Skeletal muscle tissue (tissue), 4 donors: ENCODE measurements around the gene MRPS5. TPM values are rescaled to one million over a fixed set of nuclear protein-coding genes. Genes with fewer than 3 reads are reported as not detected.
"Not testable (repeated sequence)": the region's sequence is repeated elsewhere in the genome, so short reads cannot be mapped to it uniquely, and the experiment has no call there.

Experiments
- H3K27ac ChIP-seq: one replicate; pipeline ENCODE4 v1.7.0; 2013; ENCODE audit warnings: mild to moderate bottlenecking, low read depth, low read length, inconsistent platforms
- H3K27me3 ChIP-seq, 3 donors: one replicate each; pipeline ENCODE4 v1.7.0; 2013; ENCODE audit warnings: low read length in 3 of 3; ENCODE audit not compliant: control insufficient read depth in 3 of 3, insufficient read depth in 3 of 3
- H3K36me3 ChIP-seq, 3 donors: one replicate each; pipeline ENCODE4 v1.7.0; 2013; ENCODE audit warnings: low read length in 3 of 3; ENCODE audit not compliant: control insufficient read depth in 3 of 3, insufficient read depth in 3 of 3
- H3K4me1 ChIP-seq, 3 donors: one replicate each; pipeline ENCODE4 v1.7.0; 2013; ENCODE audit warnings: low read length in 3 of 3, mild to moderate bottlenecking in 3 of 3; ENCODE audit not compliant: control insufficient read depth in 3 of 3, insufficient read depth in 3 of 3
- H3K4me3 ChIP-seq, 3 donors: one replicate each; pipeline ENCODE4 v1.7.0; 2013; ENCODE audit warnings: low read length in 3 of 3
- H3K9ac ChIP-seq, 3 donors: one replicate each; pipeline ENCODE4 v1.7.0; 2013; ENCODE audit warnings: low read length in 3 of 3, mild to moderate bottlenecking in 3 of 3, moderate library complexity in 2 of 3, low read depth in 1 of 3
- H3K9me3 ChIP-seq, 3 donors: one replicate each; pipeline ENCODE4 v1.7.0; 2013; ENCODE audit warnings: low read length in 3 of 3; ENCODE audit not compliant: control insufficient read depth in 3 of 3
- total RNA-seq: library from RNA; depleted of rRNA; stranded (reverse); fragments of >200 nt; gene quantifications from one replicate; pipeline ENCODE4 v1.2.3, GENCODE V29; 2014
- donor health status: Osteomylitis.

Gene MRPS5
- total RNA-seq, 1 donor from 2014 or later: 36.5 TPM

DNA sequence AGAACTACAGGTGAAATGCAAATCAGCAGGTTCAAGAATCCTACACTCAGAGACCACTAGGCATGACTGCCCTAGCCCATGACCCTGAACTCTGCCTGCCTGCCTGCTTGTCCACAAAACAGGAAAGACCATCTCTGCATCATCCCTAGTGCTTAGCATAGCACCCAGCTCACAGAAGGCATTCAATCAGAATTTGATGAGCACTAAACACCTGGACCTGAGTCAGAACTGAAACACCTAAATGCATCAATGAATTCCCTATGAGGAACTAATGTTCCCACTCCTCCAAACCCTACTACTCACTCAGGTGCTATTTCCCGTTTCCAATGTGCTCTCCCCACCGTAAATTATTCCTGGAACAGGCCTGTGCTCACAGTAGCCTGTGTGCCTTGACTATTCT, 21.7 kb downstream of the MRPS5 start:
- H3K9ac ChIP-seq: no peak overlapping the region
- H3K36me3 ChIP-seq: peaks cover 25 to 57% (median 38%) of the 10 kb centered on the region in 3 donors
- no peaks in the 10 kb centered on the region for H3K9me3 ChIP-seq
- H3K4me3 ChIP-seq: no peak overlapping the region
- H3K27me3 ChIP-seq: no peaks in the 10 kb centered on the region
- H3K27ac ChIP-seq: no peak overlapping the region
- no peaks in the 10 kb centered on the region for H3K4me1 ChIP-seq

- peaks cover 19 to 42% (median 29%) of the 10 kb centered on the region in 3 donors for H3K36me3 ChIP-seq
- not testable (repeated sequence) for H3K4me3 ChIP-seq, H3K27ac ChIP-seq, H3K27me3 ChIP-seq, H3K4me1 ChIP-seq, H3K9me3 ChIP-seq, H3K9ac ChIP-seq
These were observed 23.3 kb downstream of the MRPS5 start for GRCh38 chr2:95098273-95098672.

GRCh38 chr2:95091885-95092555, 29.6 kb downstream of the MRPS5 start:
- Histone ChIP-seq H3K9me3 (no peaks in the 10 kb centered on the region), H3K9ac (no peak overlapping the region), H3K36me3 (peaks cover 32 to 41% (median 36%) of the 10 kb centered on the region in 3 donors), H3K27ac (no peak overlapping the region), H3K4me3 (no peak overlapping the region), H3K27me3 (no peaks in the 10 kb centered on the region), H3K4me1 (no peaks in the 10 kb centered on the region)

DNA sequence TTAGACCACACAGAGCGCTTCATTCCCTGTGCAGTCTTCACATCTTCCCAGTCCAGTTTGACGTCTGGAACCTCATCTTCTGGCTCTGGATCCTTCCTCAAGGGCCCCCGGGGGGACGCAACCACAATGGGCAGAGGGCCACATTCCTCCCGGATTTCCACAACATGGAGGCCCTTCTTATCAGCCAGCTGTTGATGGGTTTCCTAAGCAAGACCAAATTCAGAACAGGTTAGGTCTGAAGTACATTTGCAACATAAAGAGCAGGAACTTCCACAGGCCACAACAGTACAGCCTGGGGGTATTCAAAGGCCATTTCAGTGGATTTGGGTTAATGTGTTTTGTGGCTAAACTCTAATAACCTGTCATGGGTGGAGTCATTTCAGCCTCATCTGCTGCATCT, 34.2 kb downstream of the MRPS5 start:
- Histone ChIP-seq H3K9ac (no peak overlapping the region), H3K9me3 (no peaks in the 10 kb centered on the region), H3K36me3 (peaks cover 37 to 54% (median 52%) of the 10 kb centered on the region in 3 donors), H3K27ac (no peak overlapping the region), H3K27me3 (no peaks in the 10 kb centered on the region), H3K4me3 (no peak overlapping the region), H3K4me1 (no peaks in the 10 kb centered on the region)

GRCh38 chr2:95086017-95086416, 35.6 kb downstream of the MRPS5 start:
- Histone ChIP-seq H3K9me3 (no peaks in the 10 kb centered on the region), H3K4me1 (no peaks in the 10 kb centered on the region), H3K36me3 (peaks cover 29 to 42% (median 41%) of the 10 kb centered on the region in 3 donors)

GRCh38 chr2:95082477-95082876, 39.1 kb downstream of the MRPS5 start:
- Histone ChIP-seq H3K4me1 (peaks cover 0 to under 1% (median 0%) of the 10 kb centered on the region in 3 donors), H3K4me3 (no peak overlapping the region), H3K9ac (no peak overlapping the region), H3K36me3 (peaks cover 17 to 26% (median 21%) of the 10 kb centered on the region in 3 donors), H3K27me3 (peaks cover 0 to 6% (median 3%) of the 10 kb centered on the region in 3 donors), H3K9me3 (no peaks in the 10 kb centered on the region), H3K27ac (no peak overlapping the region)

More at GRCh38 chr2:95086017-95086416, 35.6 kb downstream of the MRPS5 start:
- H3K27me3 ChIP-seq: no peaks in the 10 kb centered on the region
- no peak overlapping the region for H3K9ac ChIP-seq
- no peak overlapping the region for H3K4me3 ChIP-seq
- H3K27ac ChIP-seq: no peak overlapping the region

- Histone ChIP-seq H3K27me3 (peaks cover 21 to 28% (median 27%) of the 10 kb centered on the region in 3 donors), H3K27ac (no peak overlapping the region), H3K9ac (no peak overlapping the region), H3K9me3 (no peaks in the 10 kb centered on the region), H3K4me1 (peaks cover 6 to 8% (median 8%) of the 10 kb centered on the region in 3 donors), H3K4me3 (no peak overlapping the region), H3K36me3 (peaks cover 0 to 2% (median 0%) of the 10 kb centered on the region in 3 donors)
These were observed 42.4 kb downstream of the MRPS5 start for GRCh38 chr2:95079199-95079683.

GRCh38 chr2:95077861-95078603, 43.6 kb downstream of the MRPS5 start:
- H3K9me3 ChIP-seq: no peaks in the 10 kb centered on the region
- no peak overlapping the region for H3K9ac ChIP-seq
- no peaks in the 10 kb centered on the region for H3K36me3 ChIP-seq
- no peak overlapping the region for H3K4me3 ChIP-seq
- peaks cover 6 to 8% (median 8%) of the 10 kb centered on the region in 3 donors for H3K4me1 ChIP-seq
- peaks cover 25 to 40% (median 37%) of the 10 kb centered on the region in 3 donors for H3K27me3 ChIP-seq
- H3K27ac ChIP-seq: no peak overlapping the region

- no peak overlapping the region for H3K27ac ChIP-seq
- no peak overlapping the region for H3K9ac ChIP-seq
- H3K36me3 ChIP-seq: no peaks in the 10 kb centered on the region
- H3K27me3 ChIP-seq: peaks cover 28 to 41% (median 37%) of the 10 kb centered on the region in 3 donors
- H3K4me1 ChIP-seq: peaks cover 6 to 8% (median 8%) of the 10 kb centered on the region in 3 donors
- no peak overlapping the region for H3K4me3 ChIP-seq
- no peaks in the 10 kb centered on the region for H3K9me3 ChIP-seq
These were observed 44.1 kb downstream of the MRPS5 start for GRCh38 chr2:95077530-95077825.
